Activated B cell treated with CpG ODN at 0.5 μM for 24 hours (primary cell): ENCODE results near the gene TMEM86A. TPM values are rescaled to one million over a fixed set of nuclear protein-coding genes. Genes with fewer than 3 reads are reported as not detected.
"Not testable (repeated sequence)": the region's sequence is repeated elsewhere in the genome, so short reads cannot be mapped to it uniquely, and the experiment has no call there.

Experiments used
- ATAC-seq: fragments of 200-7000 bp; cut with Tn5 transposase; one replicate; pipeline ENCODE4 v1.10.0; 2021; ENCODE audit warnings: low read depth, mild to moderate bottlenecking, moderate library complexity
- CTCF ChIA-PET: fragments of 350-600 bp; sonication (Branson Sonifier 250); formaldehyde crosslinking; loops from one replicate; lab custom pipeline; 2021; ENCODE audit warnings: antibody characterized with exemption; lab: Charles Lee
- POLR2A ChIA-PET: fragments of 350-600 bp; sonication (Branson Sonifier 250); formaldehyde crosslinking; loops from one replicate; lab custom pipeline; 2021; ENCODE audit warnings: antibody characterized with exemption; lab: Charles Lee
- DNase-seq: peaks from one replicate; pipeline ENCODE4 v3.0.0; 2022
- H3K27ac Mint-ChIP-seq: one replicate; pipeline ENCODE4 v1.8.0; 2020; ENCODE audit warnings: mixed read lengths
- H3K27me3 Mint-ChIP-seq: one replicate; pipeline ENCODE4 v1.8.0; 2021; ENCODE audit warnings: mixed read lengths
- H3K36me3 Mint-ChIP-seq: one replicate; pipeline ENCODE4 v1.8.0; 2021; ENCODE audit warnings: low read depth, mixed read lengths
- H3K4me1 Mint-ChIP-seq: one replicate; pipeline ENCODE4 v1.8.0; 2021; ENCODE audit warnings: mixed read lengths
- H3K4me3 Mint-ChIP-seq: one replicate; pipeline ENCODE4 v1.8.0; 2020; ENCODE audit warnings: mild to moderate bottlenecking, mixed read lengths
- H3K9me3 Mint-ChIP-seq: one replicate; pipeline ENCODE4 v1.8.0; 2020; ENCODE audit warnings: mixed read lengths
- intact Hi-C: fragments of 100-400 bp; cut with micrococcal nuclease; formaldehyde crosslinking; loops from one replicate; pipeline ENCODE4 v1.15.1; 2024
- total RNA-seq: library from RNA; stranded (reverse); gene quantifications from 2 replicates; pipeline ENCODE4 v1.2.3, GENCODE V29; 2022
- TF ChIP-seq, protein P1 (sequence below): fragments of 200-600 bp; IDR thresholded peaks from one replicate; pipeline ENCODE4 v1.8.0; 2022; ENCODE audit warnings: antibody characterized with exemption, mild to moderate bottlenecking

The TMEM86A gene
- total RNA-seq, 1 donor from 2014 or later: 0.13 TPM

GRCh38 chr11:18668131-18668530, 30.4 kb upstream of the TMEM86A start:
- Mint-ChIP-seq H3K36me3 (no peaks in the 10 kb centered on the region), H3K27me3 (peaks cover 9% of the 10 kb centered on the region), H3K4me1 (peaks cover 2% of the 10 kb centered on the region), H3K27ac (no peak overlapping the region), H3K4me3 (no peak overlapping the region), H3K9me3 (no peaks in the 10 kb centered on the region)
- ChIA-PET CTCF (no interaction called here), POLR2A (no interaction called here)
- ATAC-seq (no peak), DNase-seq (no peak)
- intact Hi-C loops: no loop called here
- TF ChIP-seq, protein P1, sequence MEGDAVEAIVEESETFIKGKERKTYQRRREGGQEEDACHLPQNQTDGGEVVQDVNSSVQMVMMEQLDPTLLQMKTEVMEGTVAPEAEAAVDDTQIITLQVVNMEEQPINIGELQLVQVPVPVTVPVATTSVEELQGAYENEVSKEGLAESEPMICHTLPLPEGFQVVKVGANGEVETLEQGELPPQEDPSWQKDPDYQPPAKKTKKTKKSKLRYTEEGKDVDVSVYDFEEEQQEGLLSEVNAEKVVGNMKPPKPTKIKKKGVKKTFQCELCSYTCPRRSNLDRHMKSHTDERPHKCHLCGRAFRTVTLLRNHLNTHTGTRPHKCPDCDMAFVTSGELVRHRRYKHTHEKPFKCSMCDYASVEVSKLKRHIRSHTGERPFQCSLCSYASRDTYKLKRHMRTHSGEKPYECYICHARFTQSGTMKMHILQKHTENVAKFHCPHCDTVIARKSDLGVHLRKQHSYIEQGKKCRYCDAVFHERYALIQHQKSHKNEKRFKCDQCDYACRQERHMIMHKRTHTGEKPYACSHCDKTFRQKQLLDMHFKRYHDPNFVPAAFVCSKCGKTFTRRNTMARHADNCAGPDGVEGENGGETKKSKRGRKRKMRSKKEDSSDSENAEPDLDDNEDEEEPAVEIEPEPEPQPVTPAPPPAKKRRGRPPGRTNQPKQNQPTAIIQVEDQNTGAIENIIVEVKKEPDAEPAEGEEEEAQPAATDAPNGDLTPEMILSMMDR: no peak

DNA sequence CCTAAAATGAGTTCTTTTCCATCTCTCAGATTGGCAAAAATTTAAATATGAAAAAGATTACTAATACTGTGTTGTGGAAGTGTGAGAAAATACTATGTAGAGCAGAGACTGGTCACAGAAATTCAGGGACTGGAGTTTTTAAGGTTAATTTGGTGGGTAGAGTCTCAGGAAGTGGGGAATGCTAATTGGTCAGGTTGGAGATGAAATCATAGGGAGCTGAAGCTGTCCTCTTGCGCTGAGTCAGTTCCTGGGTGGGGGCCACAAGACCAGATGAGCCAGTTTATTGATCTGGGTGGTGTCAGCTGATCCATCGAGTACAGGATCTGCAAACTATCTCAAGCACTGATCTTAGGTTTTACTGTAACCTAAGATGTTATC, 29.4 kb upstream of the TMEM86A start:
- peaks cover 2% of the 10 kb centered on the region for H3K4me1 Mint-ChIP-seq
- ATAC-seq: no peak
- H3K27ac Mint-ChIP-seq: no peak overlapping the region
- H3K9me3 Mint-ChIP-seq: no peaks in the 10 kb centered on the region
- TF ChIP-seq, protein P1: no peak
- H3K27me3 Mint-ChIP-seq: peaks cover 9% of the 10 kb centered on the region
- DNase-seq: no peak
- no peak overlapping the region for H3K4me3 Mint-ChIP-seq
- H3K36me3 Mint-ChIP-seq: no peaks in the 10 kb centered on the region
- ChIA-PET CTCF (no interaction called here), POLR2A (no interaction called here)
- intact Hi-C loops: no loop called here

DNA sequence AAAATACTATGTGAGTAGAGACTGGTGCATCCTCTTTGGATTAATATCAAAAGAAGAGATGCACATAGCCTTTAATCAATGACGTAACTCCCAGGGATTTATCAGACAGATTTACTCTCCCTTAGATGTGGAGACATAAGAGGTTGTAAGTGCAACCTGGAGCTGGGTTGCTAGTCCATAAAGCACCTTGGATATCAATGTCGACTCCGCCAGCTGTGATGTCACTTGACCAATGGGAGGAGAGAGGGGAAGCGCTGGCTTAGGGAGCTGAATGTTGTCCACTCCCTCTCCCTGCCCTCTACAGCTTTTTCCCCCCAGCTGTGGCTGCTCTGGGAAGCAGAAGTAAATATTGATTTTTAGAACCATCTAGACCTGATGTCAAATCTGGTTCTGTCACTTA, 28.9 kb upstream of the TMEM86A start:
- peaks cover 2% of the 10 kb centered on the region for H3K4me1 Mint-ChIP-seq

GRCh38 chr11:18671246-18671645, 27.3 kb upstream of the TMEM86A start:
- POLR2A ChIA-PET: no interaction called here
- no peak overlapping the region for H3K27ac Mint-ChIP-seq
- no peak overlapping the region for H3K4me3 Mint-ChIP-seq
- intact Hi-C loops: no loop called here
- H3K27me3 Mint-ChIP-seq: peaks cover 9% of the 10 kb centered on the region
- H3K4me1 Mint-ChIP-seq: peaks cover 2% of the 10 kb centered on the region
- H3K36me3 Mint-ChIP-seq: no peaks in the 10 kb centered on the region
- DNase-seq (no peak), ATAC-seq (no peak)
- CTCF ChIA-PET: no interaction called here
- TF ChIP-seq, protein P1: no peak
- H3K9me3 Mint-ChIP-seq: no peaks in the 10 kb centered on the region

More for the DNA sequence above, 28.9 kb upstream of the TMEM86A start:
- Mint-ChIP-seq H3K27ac (no peak overlapping the region), H3K9me3 (no peaks in the 10 kb centered on the region), H3K27me3 (peaks cover 9% of the 10 kb centered on the region), H3K36me3 (no peaks in the 10 kb centered on the region), H3K4me3 (no peak overlapping the region)
- DNase-seq: no peak
- CTCF ChIA-PET: no interaction called here
- no peak for ATAC-seq
- intact Hi-C loops: no loop called here
- POLR2A ChIA-PET: no interaction called here
- TF ChIP-seq, protein P1: no peak

DNA sequence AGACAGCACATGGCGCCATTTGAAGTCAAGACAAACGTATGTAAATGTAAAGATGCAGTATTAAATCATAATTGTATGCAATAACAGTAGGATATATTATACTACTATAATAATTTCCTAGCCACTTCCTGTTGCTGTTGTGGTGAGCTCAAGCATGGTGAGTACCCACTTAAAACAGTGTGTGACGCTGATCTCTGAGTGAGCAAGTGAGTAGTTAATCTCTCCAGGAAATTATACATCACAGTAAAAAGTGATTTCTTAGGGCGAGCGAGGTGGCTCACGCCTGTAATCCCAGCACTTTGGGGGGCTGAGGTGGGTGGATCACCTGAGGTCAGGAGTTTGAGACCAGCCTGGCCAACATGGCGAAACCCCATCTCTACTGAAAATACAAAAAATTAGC, 26.4 kb upstream of the TMEM86A start:
- H3K4me3 Mint-ChIP-seq, H3K27me3 Mint-ChIP-seq, POLR2A ChIA-PET, DNase-seq, CTCF ChIA-PET, H3K4me1 Mint-ChIP-seq, H3K27ac Mint-ChIP-seq, H3K9me3 Mint-ChIP-seq, intact Hi-C loops, ATAC-seq, H3K36me3 Mint-ChIP-seq: not testable (repeated sequence)

- ChIA-PET POLR2A (interaction anchor here (0.7 kb wide), 1 partner anchor 107 kb away, joined by 3 read pairs; no protein-coding TSS in a partner anchor), CTCF (interaction anchor here (0.7 kb wide), 1 partner anchor 39 kb away, joined by 3 read pairs; no protein-coding TSS in a partner anchor)
- DNase-seq (no peak), ATAC-seq (no peak)
- no peak overlapping the region for H3K27ac Mint-ChIP-seq
- peaks cover 2% of the 10 kb centered on the region for H3K4me1 Mint-ChIP-seq
- H3K9me3 Mint-ChIP-seq: no peaks in the 10 kb centered on the region
- TF ChIP-seq, protein P1: no peak
- H3K27me3 Mint-ChIP-seq: peaks cover 5% of the 10 kb centered on the region
- H3K4me3 Mint-ChIP-seq: no peak overlapping the region
- intact Hi-C loops: no loop called here
- no peaks in the 10 kb centered on the region for H3K36me3 Mint-ChIP-seq
Observed at GRCh38 chr11:18676803-18677202, 21.8 kb upstream of the TMEM86A start.
